ENCODE results near the gene SEC23B.

DNA sequence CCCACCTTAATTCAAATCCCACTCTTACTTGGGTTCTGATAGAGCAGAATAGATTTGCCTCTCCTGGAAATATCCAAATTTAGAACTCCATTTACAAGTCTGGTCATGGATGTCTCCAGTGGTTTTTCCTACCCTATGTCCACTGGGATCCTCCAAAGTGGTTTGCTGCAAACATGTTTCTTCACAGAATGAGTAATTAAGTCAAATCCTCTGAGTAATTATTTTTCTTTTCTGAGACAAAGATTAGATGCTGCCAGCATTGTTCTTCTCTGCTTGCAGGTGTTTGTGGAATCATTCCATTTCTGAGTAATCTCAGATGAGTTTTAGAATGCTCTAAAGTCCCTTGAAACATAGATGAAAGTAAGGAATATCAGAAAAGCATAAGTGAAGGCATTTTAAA, 102.0 kb downstream of the SEC23B start:
- TF ChIP-seq, protein P1, sequence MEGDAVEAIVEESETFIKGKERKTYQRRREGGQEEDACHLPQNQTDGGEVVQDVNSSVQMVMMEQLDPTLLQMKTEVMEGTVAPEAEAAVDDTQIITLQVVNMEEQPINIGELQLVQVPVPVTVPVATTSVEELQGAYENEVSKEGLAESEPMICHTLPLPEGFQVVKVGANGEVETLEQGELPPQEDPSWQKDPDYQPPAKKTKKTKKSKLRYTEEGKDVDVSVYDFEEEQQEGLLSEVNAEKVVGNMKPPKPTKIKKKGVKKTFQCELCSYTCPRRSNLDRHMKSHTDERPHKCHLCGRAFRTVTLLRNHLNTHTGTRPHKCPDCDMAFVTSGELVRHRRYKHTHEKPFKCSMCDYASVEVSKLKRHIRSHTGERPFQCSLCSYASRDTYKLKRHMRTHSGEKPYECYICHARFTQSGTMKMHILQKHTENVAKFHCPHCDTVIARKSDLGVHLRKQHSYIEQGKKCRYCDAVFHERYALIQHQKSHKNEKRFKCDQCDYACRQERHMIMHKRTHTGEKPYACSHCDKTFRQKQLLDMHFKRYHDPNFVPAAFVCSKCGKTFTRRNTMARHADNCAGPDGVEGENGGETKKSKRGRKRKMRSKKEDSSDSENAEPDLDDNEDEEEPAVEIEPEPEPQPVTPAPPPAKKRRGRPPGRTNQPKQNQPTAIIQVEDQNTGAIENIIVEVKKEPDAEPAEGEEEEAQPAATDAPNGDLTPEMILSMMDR (conservative IDR thresholded peaks at IDR 0.05; ENCODE audit: low read depth, low read length), result no peak
- no peak for TF ChIP-seq MXI1 (IDR thresholded peaks at IDR 0.05; ENCODE audit: borderline replicate concordance, low read depth, low read length)
- TF ChIP-seq POLR2A (IDR thresholded peaks at IDR 0.05; ENCODE audit: low read depth, low read length), result no peak

Measured in IMR-90 (cell line).